Right atrium auricular region (tissue), 2 donors: ENCODE results near the gene ESPNL. TPM values are rescaled to one million over a fixed set of nuclear protein-coding genes. Genes with fewer than 3 reads are reported as not detected.
"Not testable (repeated sequence)": the region's sequence is repeated elsewhere in the genome, so short reads cannot be mapped to it uniquely, and the experiment has no call there.

Source experiments
- DNase-seq: peaks from one replicate; pipeline ENCODE4 v3.0.0-alpha.2; 2019; ENCODE audit warnings: low spot score
- H3K27ac ChIP-seq, 2 donors: fragments of 200-600 bp; sonication (generic); 1 replicate in 1 of 2; 2 replicates in 1 of 2; pipeline ENCODE4 v1.5.1; 2016 to 2019
- H3K27me3 ChIP-seq, 2 donors: fragments of 200-600 bp; sonication (generic); one replicate each; pipeline versions ENCODE4 v1.5.1 to v1.6.0; 2017 to 2019
- H3K36me3 ChIP-seq: fragments of 200-600 bp; sonication (generic); one replicate; pipeline ENCODE4 v1.5.1; 2016
- H3K4me1 ChIP-seq, 2 donors: fragments of 200-600 bp; sonication (generic); one replicate each; pipeline versions ENCODE4 v1.5.1 to v1.6.0; 2017 to 2019
- H3K4me3 ChIP-seq, 2 donors: fragments of 200-600 bp; sonication (generic); 1 replicate in 1 of 2; 2 replicates in 1 of 2; pipeline ENCODE4 v1.5.1; 2017 to 2019; ENCODE audit warnings: mild to moderate bottlenecking in 1 of 2, moderate library complexity in 1 of 2
- H3K9me3 ChIP-seq, 2 donors: fragments of 200-600 bp; sonication (generic); one replicate each; pipeline ENCODE4 v1.5.1; 2019
- CTCF ChIP-seq, 2 donors: fragments of 200-600 bp; sonication (generic); IDR thresholded peaks; one replicate each; pipeline ENCODE4 v1.5.1; 2019; ENCODE audit warnings: antibody characterized with exemption in 2 of 2
- total RNA-seq, 2 donors: library from RNA; depleted of rRNA; stranded (reverse); fragments of >200 nt; gene quantifications; one replicate each; pipeline ENCODE4 v1.1.0, GENCODE V29; 2016

The ESPNL gene
- total RNA-seq, 2 donors from 2014 or later, result 0.26 to 2.0 TPM

- H3K36me3 ChIP-seq, result peaks cover 22% of the 10 kb centered on the region
- no peak for TF ChIP-seq CTCF (IDR thresholded peaks at IDR 0.05)
- no peaks in the 10 kb centered on the region for H3K9me3 ChIP-seq
- DNase-seq, result no peak
- peaks cover 0 to 10% of the 10 kb centered on the region in 2 donors for H3K4me1 ChIP-seq
- H3K4me3 ChIP-seq, result no peak overlapping the region
- H3K27me3 ChIP-seq, result no peaks in the 10 kb centered on the region
- no peak overlapping the region for H3K27ac ChIP-seq
Measured at GRCh38 chr2:238065071-238065846, 34.9 kb upstream of the ESPNL start.

- Histone ChIP-seq H3K27ac (no peak overlapping the region), H3K36me3 (peaks cover 22% of the 10 kb centered on the region), H3K27me3 (no peaks in the 10 kb centered on the region), H3K4me3 (no peak overlapping the region), H3K9me3 (no peaks in the 10 kb centered on the region), H3K4me1 (peaks cover 0 to 9% of the 10 kb centered on the region in 2 donors)
- no peak for TF ChIP-seq CTCF (IDR thresholded peaks at IDR 0.05)
- no peak for DNase-seq
Measured at GRCh38 chr2:238066218-238066617, 33.9 kb upstream of the ESPNL start.

GRCh38 chr2:238066718-238067117 lies 33.4 kb upstream of the ESPNL start:
- H3K27ac ChIP-seq, H3K9me3 ChIP-seq, H3K27me3 ChIP-seq, H3K4me1 ChIP-seq, H3K4me3 ChIP-seq: not testable (repeated sequence)
- peaks cover 22% of the 10 kb centered on the region for H3K36me3 ChIP-seq
- peak; percentile 9 for DNase-seq

- Histone ChIP-seq H3K4me3 (no peak overlapping the region), H3K27ac (no peak overlapping the region), H3K27me3 (no peaks in the 10 kb centered on the region), H3K36me3 (peaks cover 31% of the 10 kb centered on the region), H3K4me1 (no peaks in the 10 kb centered on the region), H3K9me3 (no peaks in the 10 kb centered on the region)
- DNase-seq, result peak; percentile 2
- TF ChIP-seq CTCF (IDR thresholded peaks at IDR 0.05), result no peak
Measured at GRCh38 chr2:238067939-238068338, 32.2 kb upstream of the ESPNL start.

GRCh38 chr2:238069021-238069709 lies 31.0 kb upstream of the ESPNL start:
- H3K9me3 ChIP-seq, result no peaks in the 10 kb centered on the region
- TF ChIP-seq CTCF (IDR thresholded peaks at IDR 0.05), result no peak
- no peaks in the 10 kb centered on the region for H3K4me1 ChIP-seq
- no peak overlapping the region for H3K4me3 ChIP-seq
- H3K27ac ChIP-seq, result no peak overlapping the region
- peak; percentile 52 for DNase-seq
- H3K36me3 ChIP-seq, result peaks cover 31% of the 10 kb centered on the region
- H3K27me3 ChIP-seq, result no peaks in the 10 kb centered on the region

GRCh38 chr2:238069877-238070276 lies 30.3 kb upstream of the ESPNL start:
- no peaks in the 10 kb centered on the region for H3K4me1 ChIP-seq
- no peaks in the 10 kb centered on the region for H3K9me3 ChIP-seq
- H3K27me3 ChIP-seq, result no peaks in the 10 kb centered on the region
- peak; percentile 36 for DNase-seq
- H3K36me3 ChIP-seq, result peaks cover 31% of the 10 kb centered on the region
- H3K27ac ChIP-seq, result no peak overlapping the region
- H3K4me3 ChIP-seq, result no peak overlapping the region
- TF ChIP-seq CTCF (IDR thresholded peaks at IDR 0.05), result no peak
